Measurements from ENCODE around the gene RTN4RL1.
"Not testable (repeated sequence)": the region's sequence is repeated elsewhere in the genome, so short reads cannot be mapped to it uniquely, and the experiment has no call there.

The RTN4RL1 gene

GRCh38 chr17:1989135-1989534 is 36.0 kb downstream of the RTN4RL1 start:
- TF ChIP-seq, protein P1, sequence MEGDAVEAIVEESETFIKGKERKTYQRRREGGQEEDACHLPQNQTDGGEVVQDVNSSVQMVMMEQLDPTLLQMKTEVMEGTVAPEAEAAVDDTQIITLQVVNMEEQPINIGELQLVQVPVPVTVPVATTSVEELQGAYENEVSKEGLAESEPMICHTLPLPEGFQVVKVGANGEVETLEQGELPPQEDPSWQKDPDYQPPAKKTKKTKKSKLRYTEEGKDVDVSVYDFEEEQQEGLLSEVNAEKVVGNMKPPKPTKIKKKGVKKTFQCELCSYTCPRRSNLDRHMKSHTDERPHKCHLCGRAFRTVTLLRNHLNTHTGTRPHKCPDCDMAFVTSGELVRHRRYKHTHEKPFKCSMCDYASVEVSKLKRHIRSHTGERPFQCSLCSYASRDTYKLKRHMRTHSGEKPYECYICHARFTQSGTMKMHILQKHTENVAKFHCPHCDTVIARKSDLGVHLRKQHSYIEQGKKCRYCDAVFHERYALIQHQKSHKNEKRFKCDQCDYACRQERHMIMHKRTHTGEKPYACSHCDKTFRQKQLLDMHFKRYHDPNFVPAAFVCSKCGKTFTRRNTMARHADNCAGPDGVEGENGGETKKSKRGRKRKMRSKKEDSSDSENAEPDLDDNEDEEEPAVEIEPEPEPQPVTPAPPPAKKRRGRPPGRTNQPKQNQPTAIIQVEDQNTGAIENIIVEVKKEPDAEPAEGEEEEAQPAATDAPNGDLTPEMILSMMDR (IDR thresholded peaks at IDR 0.05; ENCODE audit: low read depth, low read length, missing control alignments) = no peak
- H3K4me3 ChIP-seq (ENCODE audit: low read depth, low read length) = no peak overlapping the region
- in situ Hi-C loops (cut with HindIII; ENCODE audit: low sequenced_read_pairs) = no loop called here
- DNase-seq (ENCODE audit: low read depth) = peak; percentile 43

GRCh38 chr17:1986783-1987451 is 38.2 kb downstream of the RTN4RL1 start:
- TF ChIP-seq, protein P1 (IDR thresholded peaks at IDR 0.05; ENCODE audit: low read depth, low read length, missing control alignments) = no peak
- H3K4me3 ChIP-seq (ENCODE audit: low read depth, low read length) = no peak overlapping the region
- no peak for DNase-seq (ENCODE audit: low read depth)
- in situ Hi-C loops (cut with HindIII; ENCODE audit: low sequenced_read_pairs) = no loop called here

DNA sequence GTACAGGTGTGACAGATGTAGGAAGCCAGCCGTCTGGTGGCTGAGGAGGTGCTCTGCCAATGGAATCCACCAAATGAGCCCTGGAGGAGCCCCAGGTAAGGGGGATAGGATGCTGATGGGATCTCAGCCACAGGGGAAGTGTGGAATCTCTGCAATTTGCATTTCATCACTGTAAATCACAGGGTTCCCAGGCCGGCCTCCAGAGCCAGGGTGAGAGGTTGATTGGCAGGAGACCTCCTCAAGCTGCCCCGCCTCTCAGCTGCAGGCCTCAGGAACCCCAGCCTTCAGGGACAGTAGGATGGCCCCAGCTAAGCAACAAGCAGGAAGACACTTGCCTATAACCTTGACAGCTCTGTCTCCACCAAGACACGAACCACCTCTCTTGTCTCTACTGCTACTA is 39.4 kb downstream of the RTN4RL1 start:
- no peak for DNase-seq (ENCODE audit: low read depth)
- H3K4me3 ChIP-seq (ENCODE audit: low read depth, low read length) = no peak overlapping the region
- TF ChIP-seq, protein P1 (IDR thresholded peaks at IDR 0.05; ENCODE audit: low read depth, low read length, missing control alignments) = no peak
- in situ Hi-C loops (cut with HindIII; ENCODE audit: low sequenced_read_pairs) = no loop called here

GRCh38 chr17:1985093-1985492 is 40.0 kb downstream of the RTN4RL1 start:
- in situ Hi-C loops (cut with HindIII; ENCODE audit: low sequenced_read_pairs) = no loop called here
- TF ChIP-seq, protein P1 (IDR thresholded peaks at IDR 0.05; ENCODE audit: low read depth, low read length, missing control alignments) = no peak
- no peak overlapping the region for H3K4me3 ChIP-seq (ENCODE audit: low read depth, low read length)
- DNase-seq (ENCODE audit: low read depth) = no peak

- H3K4me3 ChIP-seq (ENCODE audit: low read depth, low read length); in situ Hi-C loops (cut with HindIII; ENCODE audit: low sequenced_read_pairs): not testable (repeated sequence)
- DNase-seq (ENCODE audit: low read depth) = peak; percentile 44
Measured at GRCh38 chr17:1982793-1983366, 42.3 kb downstream of the RTN4RL1 start.

DNA sequence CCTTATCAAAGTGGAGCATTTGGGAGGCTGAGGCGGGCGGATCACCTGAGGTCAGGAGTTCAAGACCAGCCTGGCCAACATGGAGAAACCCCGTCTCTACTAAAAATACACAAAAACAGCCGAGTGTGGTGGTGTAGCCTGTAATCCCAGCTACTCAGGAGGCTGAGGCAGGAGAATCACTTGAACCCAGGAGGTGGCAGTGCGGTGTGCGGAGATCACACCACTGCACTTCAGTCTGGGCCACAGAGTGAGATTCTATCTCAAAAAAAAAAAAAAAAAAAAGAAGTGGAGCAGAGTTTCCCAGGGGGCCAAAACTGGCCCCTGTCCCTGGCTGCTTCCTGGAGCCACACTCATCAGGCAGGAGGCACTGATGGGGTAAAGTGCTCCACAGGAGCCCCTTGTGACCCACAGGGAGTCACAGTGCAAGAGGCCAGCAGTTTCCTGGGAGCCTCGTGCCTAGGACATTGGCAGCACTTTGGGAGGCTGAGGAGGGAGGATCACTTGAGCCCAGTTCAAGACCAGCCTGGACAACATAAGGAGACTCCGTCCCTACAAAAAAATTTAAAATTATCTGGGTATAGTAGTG is 44.4 kb downstream of the RTN4RL1 start:
- no peak overlapping the region for H3K4me3 ChIP-seq (ENCODE audit: low read depth, low read length)
- no peak for DNase-seq (ENCODE audit: low read depth)
- in situ Hi-C loops (cut with HindIII; ENCODE audit: low sequenced_read_pairs) = no loop called here
- TF ChIP-seq, protein P1 (IDR thresholded peaks at IDR 0.05; ENCODE audit: low read depth, low read length, missing control alignments) = no peak

Data from astrocyte of the cerebellum (primary cell).